ENCODE results near the gene SORCS2. TPM values are rescaled to one million over a fixed set of nuclear protein-coding genes. Genes with fewer than 3 reads are reported as not detected.
"Not testable (repeated sequence)": the region's sequence is repeated elsewhere in the genome, so short reads cannot be mapped to it uniquely, and the experiment has no call there.

Gene SORCS2
- total RNA-seq, 4 donors from 2014 or later = 0.48 to 1.8 (median 0.68) TPM; not detected in 1

GRCh38 chr4:7160951-7161440, 31.3 kb upstream of the SORCS2 start:
- Histone ChIP-seq H3K4me3 (no peak overlapping the region), H3K36me3 (no peaks in the 10 kb centered on the region), H3K27ac (no peak overlapping the region), H3K27me3 (no peaks in the 10 kb centered on the region), H3K9me3 (no peaks in the 10 kb centered on the region), H3K4me1 (peaks cover 0 to 20% (median 7%) of the 10 kb centered on the region in 4 donors)
- in situ Hi-C loops (cut with MboI; ENCODE audit: low pct_ligation_motif_present in 1 of 4, low pct_unique_long_range_greater_than_20kb in 1 of 4, low sequenced_read_pairs in 3 of 4) (no loop called here), intact Hi-C loops (cut with DNase I; ENCODE audit: low total_unique reads) (no loop called here)
- TF ChIP-seq EP300 (IDR thresholded peaks at IDR 0.05; ENCODE audit: low read depth) = no peak
- TF ChIP-seq, protein P1, sequence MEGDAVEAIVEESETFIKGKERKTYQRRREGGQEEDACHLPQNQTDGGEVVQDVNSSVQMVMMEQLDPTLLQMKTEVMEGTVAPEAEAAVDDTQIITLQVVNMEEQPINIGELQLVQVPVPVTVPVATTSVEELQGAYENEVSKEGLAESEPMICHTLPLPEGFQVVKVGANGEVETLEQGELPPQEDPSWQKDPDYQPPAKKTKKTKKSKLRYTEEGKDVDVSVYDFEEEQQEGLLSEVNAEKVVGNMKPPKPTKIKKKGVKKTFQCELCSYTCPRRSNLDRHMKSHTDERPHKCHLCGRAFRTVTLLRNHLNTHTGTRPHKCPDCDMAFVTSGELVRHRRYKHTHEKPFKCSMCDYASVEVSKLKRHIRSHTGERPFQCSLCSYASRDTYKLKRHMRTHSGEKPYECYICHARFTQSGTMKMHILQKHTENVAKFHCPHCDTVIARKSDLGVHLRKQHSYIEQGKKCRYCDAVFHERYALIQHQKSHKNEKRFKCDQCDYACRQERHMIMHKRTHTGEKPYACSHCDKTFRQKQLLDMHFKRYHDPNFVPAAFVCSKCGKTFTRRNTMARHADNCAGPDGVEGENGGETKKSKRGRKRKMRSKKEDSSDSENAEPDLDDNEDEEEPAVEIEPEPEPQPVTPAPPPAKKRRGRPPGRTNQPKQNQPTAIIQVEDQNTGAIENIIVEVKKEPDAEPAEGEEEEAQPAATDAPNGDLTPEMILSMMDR (IDR thresholded peaks at IDR 0.05) = no peak
- TF ChIP-seq POLR2A (IDR thresholded peaks at IDR 0.05) = no peak
- TF ChIP-seq POLR2AphosphoS5 (IDR thresholded peaks at IDR 0.05) = no peak
- no peak for DNase-seq
- WGBS, 2 donors (ENCODE audit: low coverage in 1 of 2) = 20 to 82% methylated on average over 1 to 10 of the region's 10 CpGs

- H3K9me3 ChIP-seq = no peaks in the 10 kb centered on the region
- no peak for DNase-seq
- intact Hi-C loops (cut with DNase I; ENCODE audit: low total_unique reads) (no loop called here), in situ Hi-C loops (cut with MboI; ENCODE audit: low pct_ligation_motif_present in 1 of 4, low pct_unique_long_range_greater_than_20kb in 1 of 4, low sequenced_read_pairs in 3 of 4) (no loop called here)
- H3K27ac ChIP-seq = no peak overlapping the region
- no peaks in the 10 kb centered on the region for H3K27me3 ChIP-seq
- H3K4me3 ChIP-seq = no peak overlapping the region
- no peaks in the 10 kb centered on the region for H3K36me3 ChIP-seq
- TF ChIP-seq, protein P1 (IDR thresholded peaks at IDR 0.05) = no peak
- TF ChIP-seq POLR2A (IDR thresholded peaks at IDR 0.05) (no peak), EP300 (IDR thresholded peaks at IDR 0.05; ENCODE audit: low read depth) (no peak), POLR2AphosphoS5 (IDR thresholded peaks at IDR 0.05) (no peak)
- H3K4me1 ChIP-seq = peaks cover 0 to 14% (median 6%) of the 10 kb centered on the region in 4 donors
- 83 to 85% methylated on average over 4 to 6 of the region's 6 CpGs for WGBS, 2 donors (ENCODE audit: low coverage in 1 of 2)
Observed at GRCh38 chr4:7161721-7162214, 30.6 kb upstream of the SORCS2 start.

- H3K4me1 ChIP-seq = peaks cover 0 to 16% (median 6%) of the 10 kb centered on the region in 4 donors
- H3K9me3 ChIP-seq; H3K4me3 ChIP-seq; intact Hi-C loops (cut with DNase I; ENCODE audit: low total_unique reads); H3K36me3 ChIP-seq; in situ Hi-C loops (cut with MboI; ENCODE audit: low pct_ligation_motif_present in 1 of 4, low pct_unique_long_range_greater_than_20kb in 1 of 4, low sequenced_read_pairs in 3 of 4); H3K27me3 ChIP-seq; DNase-seq; H3K27ac ChIP-seq: not testable (repeated sequence)
- WGBS, 2 donors (ENCODE audit: low coverage in 1 of 2) = 71 to 77% methylated on average over 8 to 23 of the region's 28 CpGs
Observed at GRCh38 chr4:7165056-7165873, 27.1 kb upstream of the SORCS2 start.

GRCh38 chr4:7165874-7166201, 26.5 kb upstream of the SORCS2 start:
- Histone ChIP-seq H3K4me1 (peaks cover 0 to 13% (median 5%) of the 10 kb centered on the region in 4 donors), H3K4me3 (no peak overlapping the region), H3K36me3 (no peaks in the 10 kb centered on the region), H3K9me3 (no peaks in the 10 kb centered on the region), H3K27me3 (no peaks in the 10 kb centered on the region), H3K27ac (no peak overlapping the region)
- WGBS, 2 donors (ENCODE audit: low coverage in 1 of 2) = 94% methylated on average over 9 of the region's 9 CpGs; no CpG with 5 or more reads in 1 of the 2 donors
- intact Hi-C loops (cut with DNase I; ENCODE audit: low total_unique reads) (no loop called here), in situ Hi-C loops (cut with MboI; ENCODE audit: low pct_ligation_motif_present in 1 of 4, low pct_unique_long_range_greater_than_20kb in 1 of 4, low sequenced_read_pairs in 3 of 4) (no loop called here)
- TF ChIP-seq, protein P1 (IDR thresholded peaks at IDR 0.05) = no peak
- TF ChIP-seq EP300 (IDR thresholded peaks at IDR 0.05; ENCODE audit: low read depth) (no peak), POLR2AphosphoS5 (IDR thresholded peaks at IDR 0.05) (no peak), POLR2A (IDR thresholded peaks at IDR 0.05) (no peak)
- DNase-seq = no peak
